Stomach (tissue), 9 donors: ENCODE results near the gene HDGF. TPM values are rescaled to one million over a fixed set of nuclear protein-coding genes. Genes with fewer than 3 reads are reported as not detected.

Experiments
- DNase-seq, 2 donors: peaks; one replicate each; pipeline versions ENCODE4 v3.0.0 to v3.0.0-alpha.2; 2013 to 2019
- H3K27ac ChIP-seq, 5 donors: fragments of 200-600 bp in 4 of 5; sonication (generic) in 4 of 5; one replicate each; pipeline ENCODE4 v1.5.1; 2013 to 2019; ENCODE audit warnings: mild to moderate bottlenecking in 1 of 5, moderate library complexity in 1 of 5
- H3K27me3 ChIP-seq, 3 donors: fragments of 200-600 bp; sonication (generic); one replicate each; pipeline ENCODE4 v1.5.1; 2017 to 2019; ENCODE audit warnings: mixed run types in 1 of 3
- H3K36me3 ChIP-seq, 4 donors: fragments of 200-600 bp; sonication (generic); 1 replicate in 3 of 4; 2 replicates in 1 of 4; pipeline ENCODE4 v1.5.1; 2016 to 2019
- H3K4me1 ChIP-seq, 4 donors: fragments of 200-600 bp; sonication (generic); one replicate each; pipeline ENCODE4 v1.5.1; 2016 to 2019
- H3K4me3 ChIP-seq, 4 donors: fragments of 200-600 bp; sonication (generic) in 3 of 4; one replicate each; pipeline ENCODE4 v1.5.1; 2016 to 2019; ENCODE audit warnings: mild to moderate bottlenecking in 1 of 4
- H3K9me3 ChIP-seq, 4 donors: fragments of 200-600 bp; sonication (generic); one replicate each; pipeline ENCODE4 v1.5.1; 2016 to 2019
- EP300 ChIP-seq: sonication (generic); formaldehyde crosslinking; IDR thresholded peaks from one replicate; pipeline ENCODE4 v1.6.1; 2017; ENCODE audit warnings: antibody characterized with exemption
- POLR2A ChIP-seq, 4 donors: fragments of 450-650 bp; IDR thresholded peaks; one replicate each; pipeline ENCODE4 v1.6.1; 2016; ENCODE audit warnings: antibody characterized with exemption in 4 of 4, control low read depth in 2 of 4, mild to moderate bottlenecking in 1 of 4, moderate library complexity in 1 of 4
- POLR2AphosphoS5 ChIP-seq, 3 donors: sonication (generic); formaldehyde crosslinking; IDR thresholded peaks; one replicate each; pipeline ENCODE4 v1.6.1; 2016; ENCODE audit warnings: antibody characterized with exemption in 3 of 3
- WGBS, 5 donors: extraction: QIAGEN DNeasy Blood & Tissue Kit in 3 of 5; methylation state at CpG; one replicate each; pipeline versions ENCODE4 v1.1.5 to v1.1.7; 2013 to 2018; 5-methylcytosine and 5-hydroxymethylcytosine counted together
- intact Hi-C: fragments of 100-400 bp; cut with DNase I; formaldehyde crosslinking; loops from one replicate; pipeline ENCODE4 v1.15.1; 2023; ENCODE audit warnings: low total_unique reads
- polyA plus RNA-seq, 3 donors: library from polyadenylated mRNA; stranded (reverse); fragments of 200-250 nt; gene quantifications; one replicate each; pipeline ENCODE4 v1.2.3, GENCODE V29; 2013
- total RNA-seq, 5 donors: library from RNA; depleted of rRNA; stranded (reverse); fragments of >200 nt; gene quantifications; one replicate each; pipeline versions ENCODE4 v1.1.0 to v1.2.3, GENCODE V29; 2014 to 2016
- TF ChIP-seq, protein P1 (sequence below), 7 experiments: fragments of 450-650 bp in 4 of 7; fragments of 200-600 bp in 3 of 7; sonication (generic) in 3 of 7; IDR thresholded peaks; one replicate each; pipeline ENCODE4 v1.5.1; 2016 to 2019; ENCODE audit warnings: antibody characterized with exemption in 7 of 7, control low read depth in 2 of 7, mild to moderate bottlenecking in 1 of 7
- donor health status: healthy with polysubstance abuse.
- donor health status: Bipolar disorder and iron deficiency.
- donor health status: healthy.

The HDGF gene
- total and polyA plus RNA-seq, 8 donors = 81.7 to 214 (median 161) TPM

DNA sequence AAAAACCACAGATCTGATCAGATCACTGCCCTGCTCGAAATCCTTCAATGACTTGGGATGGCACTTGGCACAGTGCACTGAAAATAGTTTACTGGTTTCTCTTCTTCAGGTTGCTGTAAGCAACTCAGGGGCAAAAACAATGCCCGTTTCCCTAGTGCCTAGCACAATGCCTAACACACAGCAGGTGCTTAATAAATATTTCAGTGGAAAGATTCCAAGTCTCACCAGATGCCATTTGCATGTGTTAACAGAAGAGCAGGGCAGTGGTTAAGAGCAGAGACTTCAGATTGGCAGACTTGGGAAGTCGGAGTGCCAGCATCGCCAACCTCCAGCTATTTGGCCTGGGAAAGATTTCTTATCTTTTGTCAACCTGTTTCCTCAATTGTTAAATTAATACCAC is 34.1 kb downstream of the HDGF start:
- H3K4me1 ChIP-seq = no peaks in the 10 kb centered on the region
- DNase-seq = no peak
- H3K36me3 ChIP-seq = peaks cover 9 to 49% (median 43%) of the 10 kb centered on the region in 4 donors
- TF ChIP-seq EP300 (no peak), POLR2AphosphoS5 (IDR thresholded peaks at IDR 0.05) (no peak), POLR2A (IDR thresholded peaks at IDR 0.05) (no peak)
- TF ChIP-seq, protein P1, sequence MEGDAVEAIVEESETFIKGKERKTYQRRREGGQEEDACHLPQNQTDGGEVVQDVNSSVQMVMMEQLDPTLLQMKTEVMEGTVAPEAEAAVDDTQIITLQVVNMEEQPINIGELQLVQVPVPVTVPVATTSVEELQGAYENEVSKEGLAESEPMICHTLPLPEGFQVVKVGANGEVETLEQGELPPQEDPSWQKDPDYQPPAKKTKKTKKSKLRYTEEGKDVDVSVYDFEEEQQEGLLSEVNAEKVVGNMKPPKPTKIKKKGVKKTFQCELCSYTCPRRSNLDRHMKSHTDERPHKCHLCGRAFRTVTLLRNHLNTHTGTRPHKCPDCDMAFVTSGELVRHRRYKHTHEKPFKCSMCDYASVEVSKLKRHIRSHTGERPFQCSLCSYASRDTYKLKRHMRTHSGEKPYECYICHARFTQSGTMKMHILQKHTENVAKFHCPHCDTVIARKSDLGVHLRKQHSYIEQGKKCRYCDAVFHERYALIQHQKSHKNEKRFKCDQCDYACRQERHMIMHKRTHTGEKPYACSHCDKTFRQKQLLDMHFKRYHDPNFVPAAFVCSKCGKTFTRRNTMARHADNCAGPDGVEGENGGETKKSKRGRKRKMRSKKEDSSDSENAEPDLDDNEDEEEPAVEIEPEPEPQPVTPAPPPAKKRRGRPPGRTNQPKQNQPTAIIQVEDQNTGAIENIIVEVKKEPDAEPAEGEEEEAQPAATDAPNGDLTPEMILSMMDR (IDR thresholded peaks at IDR 0.05) = no peak
- intact Hi-C loops = no loop called here
- H3K27ac ChIP-seq = no peak overlapping the region
- H3K27me3 ChIP-seq = no peaks in the 10 kb centered on the region
- H3K4me3 ChIP-seq = no peak overlapping the region
- H3K9me3 ChIP-seq = no peaks in the 10 kb centered on the region
- WGBS, 5 donors = 41 to 66% (median 51%) methylated on average over 4 of the region's 4 CpGs

DNA sequence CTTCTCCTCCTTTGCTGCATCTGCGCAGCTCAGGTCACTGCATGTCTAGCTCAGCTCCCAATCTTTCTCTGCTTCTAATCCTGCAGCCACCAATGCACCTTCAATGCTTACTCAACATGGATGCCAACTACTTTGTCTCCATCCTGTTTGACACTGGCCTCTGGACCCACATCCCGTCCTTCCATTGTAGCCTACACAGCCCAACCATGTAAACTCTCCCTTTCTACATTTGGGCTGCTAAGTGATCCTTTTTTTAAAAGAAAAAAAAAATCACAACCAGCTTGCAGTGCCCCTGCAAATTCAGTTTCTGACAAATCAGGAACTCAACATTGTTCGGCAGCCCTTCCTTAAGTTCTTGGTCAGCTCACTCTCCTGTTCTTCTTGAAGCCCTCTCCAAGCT is 36.6 kb downstream of the HDGF start:
- intact Hi-C loops = no loop called here
- H3K27me3 ChIP-seq = no peaks in the 10 kb centered on the region
- DNase-seq = no peak
- H3K4me1 ChIP-seq = peaks cover 0 to 12% (median 10%) of the 10 kb centered on the region in 4 donors
- peaks cover 1 to 24% (median 18%) of the 10 kb centered on the region in 4 donors for H3K36me3 ChIP-seq
- TF ChIP-seq POLR2A (IDR thresholded peaks at IDR 0.05) = no peak
- H3K9me3 ChIP-seq = no peaks in the 10 kb centered on the region
- H3K4me3 ChIP-seq = no peak overlapping the region
- H3K27ac ChIP-seq = no peak overlapping the region
- 81 to 88% (median 85%) methylated on average over 3 of the region's 3 CpGs for WGBS, 5 donors

DNA sequence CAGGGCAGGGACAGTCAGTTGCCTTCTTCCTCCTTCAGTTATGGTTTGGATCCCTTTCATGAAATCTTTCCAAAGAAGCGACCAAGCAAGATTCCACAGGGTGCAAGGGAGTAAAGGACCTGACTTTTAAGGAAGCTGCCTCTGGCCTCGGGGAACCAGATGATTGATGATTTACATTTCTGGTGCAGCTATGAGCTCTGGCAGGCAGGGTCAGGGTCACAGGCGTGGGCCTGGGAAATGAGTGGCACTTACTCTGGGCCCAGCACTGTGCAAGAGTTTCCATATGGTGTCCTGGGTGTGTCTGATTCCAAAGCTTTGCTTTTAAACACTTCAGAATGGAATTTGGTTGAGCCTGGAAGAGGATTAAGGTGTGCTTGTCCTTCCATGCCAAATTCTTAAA is 38.8 kb downstream of the HDGF start:
- intact Hi-C loops = no loop called here
- Histone ChIP-seq H3K4me3 (no peak overlapping the region), H3K9me3 (no peaks in the 10 kb centered on the region), H3K27me3 (no peaks in the 10 kb centered on the region), H3K36me3 (peaks cover 0 to 16% (median 9%) of the 10 kb centered on the region in 4 donors), H3K4me1 (peaks cover 0 to 22% (median 17%) of the 10 kb centered on the region in 4 donors), H3K27ac (no peak overlapping the region)
- TF ChIP-seq, protein P1 (IDR thresholded peaks at IDR 0.05) = no peak
- TF ChIP-seq EP300 = no peak
- no peak for TF ChIP-seq POLR2AphosphoS5 (IDR thresholded peaks at IDR 0.05)
- 54 to 75% (median 61%) methylated on average over 3 of the region's 3 CpGs for WGBS, 5 donors
- DNase-seq = no peak

DNA sequence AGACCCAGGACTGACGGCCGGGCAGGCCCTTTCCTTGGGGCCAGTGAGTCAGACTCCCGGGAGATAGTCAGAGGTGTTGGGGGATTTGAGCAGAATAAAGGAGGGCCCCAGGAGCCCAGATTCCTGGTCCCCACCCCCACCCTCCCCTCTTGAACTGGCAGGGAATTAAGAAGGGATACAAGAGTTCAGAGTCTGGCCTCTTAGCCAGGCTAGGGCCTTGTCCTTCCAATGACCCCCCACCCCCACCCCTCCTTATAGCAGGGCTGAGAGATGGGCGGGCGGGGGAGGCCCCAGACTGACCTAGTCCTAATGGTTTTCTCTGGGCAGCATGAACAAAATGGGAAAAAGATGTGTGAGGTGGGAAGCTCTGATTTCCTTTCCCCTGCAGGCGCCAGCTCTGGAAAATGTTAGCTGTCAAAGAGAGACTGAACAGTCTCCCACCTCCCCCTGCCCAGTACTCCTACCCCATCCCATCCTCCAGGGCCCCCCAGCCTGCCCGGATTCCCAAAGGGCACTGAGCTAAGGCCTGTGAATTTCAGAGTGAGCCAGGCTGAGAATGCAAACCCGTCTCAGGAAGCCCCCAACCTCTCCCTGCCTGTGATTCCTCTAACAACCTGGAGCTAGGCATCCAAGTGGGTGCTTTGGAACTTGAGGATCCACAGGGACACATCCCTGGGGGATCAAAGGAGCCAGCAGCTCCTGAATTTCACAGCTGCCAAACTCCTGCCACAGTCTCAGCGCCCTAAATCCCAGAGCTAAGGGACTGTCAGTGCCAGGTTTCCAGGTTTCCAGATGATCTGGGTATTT is 40.3 kb downstream of the HDGF start:
- peaks cover 0 to 12% (median 0%) of the 10 kb centered on the region in 3 donors for H3K27me3 ChIP-seq
- H3K9me3 ChIP-seq = no peaks in the 10 kb centered on the region
- no peak overlapping the region for H3K27ac ChIP-seq
- intact Hi-C loops = no loop called here
- H3K4me3 ChIP-seq = no peak overlapping the region
- H3K36me3 ChIP-seq = peaks cover 0 to 13% (median 7%) of the 10 kb centered on the region in 4 donors
- TF ChIP-seq POLR2AphosphoS5 (IDR thresholded peaks at IDR 0.05) = no peak
- TF ChIP-seq EP300 = no peak
- no peak for TF ChIP-seq POLR2A (IDR thresholded peaks at IDR 0.05)
- TF ChIP-seq, protein P1 (IDR thresholded peaks at IDR 0.05) = no peak
- peak in 1 of 2 donors; percentile 76 for DNase-seq
- peaks cover 6 to 36% (median 27%) of the 10 kb centered on the region in 4 donors for H3K4me1 ChIP-seq
- 74 to 92% (median 83%) methylated on average over 8 to 9 of the region's 9 CpGs for WGBS, 5 donors
